Measurements from ENCODE around the gene OBSCN. TPM values are rescaled to one million over a fixed set of nuclear protein-coding genes. Genes with fewer than 3 reads are reported as not detected.

The OBSCN gene
- total and polyA plus RNA-seq, 2 of the 4 experiments (the other 2 are of a cell fraction) = 4.1 to 9.5 TPM

DNA sequence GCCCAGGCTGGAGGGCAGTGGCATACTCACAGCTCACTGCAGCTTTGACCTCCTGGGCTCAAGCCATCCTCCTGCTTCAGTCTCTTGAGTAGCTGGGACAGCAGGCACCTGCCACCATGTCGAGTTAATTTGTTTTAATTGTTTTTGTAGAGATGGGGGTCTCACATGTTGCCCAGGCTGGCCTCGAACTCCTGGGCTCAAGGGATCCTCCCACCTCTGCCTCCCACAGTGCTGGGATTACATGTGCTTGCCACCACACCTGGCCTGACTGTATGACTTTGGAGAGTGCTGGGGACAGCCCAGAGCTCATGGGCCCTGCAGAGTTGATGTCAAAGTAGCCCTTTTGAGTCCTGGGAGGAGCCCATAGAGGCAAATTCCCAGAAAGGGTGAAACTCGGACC lies 1.8 kb downstream of the OBSCN start:
- dilution Hi-C loops (cut with HindIII; ENCODE audit: low sequenced_read_pairs, unreplicated experiment) (no loop called here), in situ Hi-C loops (cut with MboI; ENCODE audit: low sequenced_read_pairs) (no loop called here), intact Hi-C loops (cut with micrococcal nuclease) (loop anchor here (5.0 kb wide), 1 partner anchor 248 kb away; a partner anchor contains a TSS)
- CTCF ChIA-PET = interaction anchor here (0.6 kb wide), 1 partner anchor 236 kb away, joined by 6 read pairs; no protein-coding TSS in a partner anchor
- H3K18ac ChIP-seq (ENCODE audit: low read depth, low read length) = no peak overlapping the region
- no peak overlapping the region; the same call in 2 of the 3 replicates for H2BK15ac ChIP-seq (ENCODE audit: low read depth, low read length)
- no TSS peak for BruUV-seq (replicated peaks)
- H2BK20ac ChIP-seq (ENCODE audit: low read depth, low read length) = no peak overlapping the region
- H3K36me3 ChIP-seq (ENCODE audit: control insufficient read depth, insufficient read depth, low read length) = no peaks in the 10 kb centered on the region
- H3K4me2 ChIP-seq (ENCODE audit: low read depth, low read length) = no peak overlapping the region
- H2BK5ac ChIP-seq (ENCODE audit: low read depth, low read length, poor library complexity, severe bottlenecking) = no peak overlapping the region
- no peak overlapping the region for H4K5ac ChIP-seq (ENCODE audit: low read depth, low read length)
- H3K4me3 ChIP-seq (ENCODE audit: insufficient read depth, low read depth, low read length) = no peak overlapping the region
- no peak overlapping the region for H2AK5ac ChIP-seq (ENCODE audit: low read depth, low read length)
- peaks cover 0 to 8% of the 10 kb centered on the region in 2 experiments; a peak in 2 of 4 replicates for H3K79me1 ChIP-seq (ENCODE audit: low read depth in 1 of 2, low read length in 2 of 2)
- no peak overlapping the region for H2BK120ac ChIP-seq (ENCODE audit: low read depth, low read length)
- ATAC-seq (ENCODE audit: low read depth) (no peak), DNase-seq (no peak)
- WGBS, 2 experiments (ENCODE audit: extremely low coverage in 2 of 2, insufficient read length in 1 of 2) = no CpG with 5 or more reads among the region's 3 CpGs
- no peaks in the 10 kb centered on the region; the same call in 1 of the 2 replicates for H3K27me3 ChIP-seq (ENCODE audit: control insufficient read depth, insufficient read depth, low read length)
- H2AK9ac ChIP-seq (replicated peaks; ENCODE audit: low read depth, low read length, poor library complexity) = no peak overlapping the region
- H3K4ac ChIP-seq (ENCODE audit: low read depth, low read length) = no peak overlapping the region
- no peak overlapping the region; the same call in 1 of the 2 replicates for H3K23ac ChIP-seq (ENCODE audit: low read depth, low read length)
- H3K14ac ChIP-seq (replicated peaks; ENCODE audit: low read depth, low read length) = no peak overlapping the region
- H2AFZ ChIP-seq (replicated peaks; ENCODE audit: low read length, poor library complexity) = no peak overlapping the region
- no peak overlapping the region for H3K27ac ChIP-seq (ENCODE audit: insufficient read depth, low read length)
- H3K9me3 ChIP-seq (ENCODE audit: control insufficient read depth, insufficient read depth, low read length) = no peaks in the 10 kb centered on the region
- H3K4me1 ChIP-seq (ENCODE audit: control insufficient read depth, insufficient read depth, low read length) = peaks cover 8% of the 10 kb centered on the region; the same call in 1 of the 2 replicates
- no peak overlapping the region for H3K9ac ChIP-seq (ENCODE audit: low read depth, low read length)
- no peak overlapping the region for H4K91ac ChIP-seq (ENCODE audit: insufficient read depth, low read depth, low read length)
- no peak overlapping the region for H4K8ac ChIP-seq (ENCODE audit: low read depth in 2 of 2, low read length in 2 of 2)
- TF ChIP-seq RAD21 (IDR thresholded peaks at IDR 0.05; ENCODE audit: low read length) = no peak
- POLR2A ChIA-PET (ENCODE audit: unreplicated experiment) = no interaction called here
- peaks cover 5% of the 10 kb centered on the region; the same call in 1 of the 2 replicates for H4K20me1 ChIP-seq (ENCODE audit: insufficient read depth, low read length)
- H3K56ac ChIP-seq (ENCODE audit: extremely low read depth, insufficient read depth, low read length) = no peak overlapping the region
- peaks cover 4% of the 10 kb centered on the region; the same call in 1 of the 2 replicates for H3K9me1 ChIP-seq (ENCODE audit: insufficient read depth, low read length)
